HepG2 (cell line): Measurements from ENCODE around the gene PHACTR1. TPM values are rescaled to one million over a fixed set of nuclear protein-coding genes. Genes with fewer than 3 reads are reported as not detected.

Experiments
- ATAC-seq: fragments of 200-7000 bp; cut with Tn5 transposase; 3 replicates; pipeline ENCODE4 v1.9.1; 2020; ENCODE audit warnings: mild to moderate bottlenecking, moderate library complexity
- BruUV-seq: library from RNA; stranded (reverse); fragments of 400-500 nt; replicated peaks from 2 replicates; lab custom pipeline; 2021; lab: Mats Ljungman, UMichigan
- CTCF ChIA-PET: fragments of 300-600 bp; formaldehyde crosslinking; extraction: SDS; loops from one replicate; lab custom pipeline; 2021; ENCODE audit warnings: low total read pairs, inconsistent platforms, low intra/inter-chr PET ratio; lab: Yijun Ruan, JAX
- POLR2A ChIA-PET: fragments of 350-600 bp; sonication (Branson Sonifier 250); formaldehyde crosslinking; loops from one replicate; lab custom pipeline; 2020; ENCODE audit warnings: antibody characterized with exemption, inconsistent platforms; lab: Yijun Ruan, JAX
- DNase-seq: peaks from one replicate; pipeline ENCODE4 v3.0.0-alpha.2; 2015; ENCODE audit warnings: low spot score
- FAIRE-seq: peaks from 3 replicates; lab custom pipeline; 2011; peaks lifted over from hg19 to GRCh38; lab: Jason Lieb, UNC
- H2AFZ ChIP-seq: one replicate; pipeline ENCODE4 v1.6.1; 2011; ENCODE audit warnings: low read length, inconsistent platforms
- H3K27ac ChIP-seq: fragments of 300-600 bp; 3 replicates; pipeline ENCODE4 v1.8.0; 2011; ENCODE audit warnings: mixed run types, mild to moderate bottlenecking, mixed read lengths, low read length, inconsistent platforms; ENCODE audit not compliant: insufficient read depth; ENCODE audit errors: extremely low read length
- H3K27me3 ChIP-seq, 2 experiments: fragments of 200-600 bp in 1 of 2; 2 replicates in 1 of 2; 3 replicates in 1 of 2; pipeline versions ENCODE4 v1.6.0 to v1.8.0; 2011; ENCODE audit warnings: low read length in 2 of 2, mild to moderate bottlenecking in 2 of 2, moderate library complexity in 2 of 2, inconsistent platforms in 1 of 2; ENCODE audit not compliant: insufficient read depth in 2 of 2, control insufficient read depth in 1 of 2
- H3K36me3 ChIP-seq, 2 experiments: fragments of 200-600 bp in 1 of 2; replicated peaks in 1 of 2; 2 replicates in 1 of 2; 3 replicates in 1 of 2; pipeline versions ENCODE4 v1.5.1 to v1.8.0; 2011; ENCODE audit warnings: low read length in 2 of 2, inconsistent platforms in 1 of 2; ENCODE audit not compliant: insufficient read depth in 2 of 2, control insufficient read depth in 1 of 2
- H3K4me1 ChIP-seq: 2 replicates; pipeline ENCODE4 v1.5.1; 2012; ENCODE audit warnings: low read length, inconsistent platforms; ENCODE audit not compliant: insufficient read depth
- H3K4me2 ChIP-seq: 2 replicates; pipeline ENCODE4 v1.6.0; 2011; ENCODE audit warnings: low read depth, low read length, inconsistent platforms
- H3K4me3 ChIP-seq, 3 experiments: fragments of 200-600 bp in 1 of 3; sonication (generic), shearing (Covaris generic) in 1 of 3; replicated peaks in 1 of 3; 2 replicates each; pipeline ENCODE4 v1.5.1; 2011 to 2016; ENCODE audit warnings: low read length in 3 of 3, inconsistent platforms in 2 of 3, low read depth in 2 of 3, mild to moderate bottlenecking in 2 of 3, control low read depth in 1 of 3, mixed read lengths in 1 of 3; ENCODE audit not compliant: insufficient read depth in 1 of 3
- H3K79me2 ChIP-seq: one replicate; pipeline ENCODE4 v1.6.1; 2011; ENCODE audit warnings: low read length, inconsistent platforms; ENCODE audit not compliant: insufficient read depth
- H3K9ac ChIP-seq: 2 replicates; pipeline ENCODE4 v1.6.0; 2011; ENCODE audit warnings: mild to moderate bottlenecking, low read depth, low read length, inconsistent platforms; ENCODE audit not compliant: insufficient read depth
- H3K9me3 ChIP-seq: 2 replicates; pipeline ENCODE4 v1.5.1; 2012; ENCODE audit warnings: mild to moderate bottlenecking, low read length
- H4K20me1 ChIP-seq: 2 replicates; pipeline ENCODE4 v1.6.0; 2011; ENCODE audit warnings: inconsistent platforms, mild to moderate bottlenecking, low read length, moderate library complexity; ENCODE audit not compliant: insufficient read depth
- ETV6 ChIP-seq: sonication (generic); formaldehyde crosslinking; conservative IDR thresholded peaks from 2 replicates; pipeline ENCODE4 v1.4.0; 2020; ENCODE audit warnings: missing genetic modification reagents
- JUND ChIP-seq: sonication (generic); formaldehyde crosslinking; IDR thresholded peaks from 2 replicates; pipeline ENCODE4 v1.8.0; 2022; ENCODE audit warnings: mild to moderate bottlenecking, missing genetic modification reagents
- KDM4B ChIP-seq: sonication (generic); formaldehyde crosslinking; IDR thresholded peaks from 2 replicates; pipeline ENCODE4 v1.4.0; 2020; ENCODE audit warnings: missing genetic modification reagents
- NR2C2 ChIP-seq: sonication (generic); formaldehyde crosslinking; IDR thresholded peaks from 2 replicates; pipeline ENCODE4 v1.4.0; 2020; ENCODE audit warnings: missing genetic modification reagents, mild to moderate bottlenecking, moderate library complexity, borderline replicate concordance
- SETDB1 ChIP-seq: sonication (generic); formaldehyde crosslinking; IDR thresholded peaks from 2 replicates; pipeline ENCODE4 v1.5.1; 2020; ENCODE audit warnings: missing genetic modification reagents, mild to moderate bottlenecking, borderline replicate concordance
- SNAI1 ChIP-seq: sonication (generic); formaldehyde crosslinking; IDR thresholded peaks from 2 replicates; pipeline ENCODE4 v1.5.0; 2020; ENCODE audit warnings: mild to moderate bottlenecking, missing genetic modification reagents, borderline replicate concordance
- SNAPC2 ChIP-seq: sonication (generic); formaldehyde crosslinking; IDR thresholded peaks from 2 replicates; pipeline ENCODE4 v1.8.1; 2022; ENCODE audit warnings: mild to moderate bottlenecking, missing genetic modification reagents
- TARDBP ChIP-seq: sonication (generic); formaldehyde crosslinking; IDR thresholded peaks from 2 replicates; pipeline ENCODE4 v1.8.0; 2022; ENCODE audit warnings: mild to moderate bottlenecking, missing genetic modification reagents
- TBX2 ChIP-seq: sonication (generic); formaldehyde crosslinking; IDR thresholded peaks from 2 replicates; pipeline ENCODE4 v1.5.0; 2020; ENCODE audit warnings: missing genetic modification reagents, mild to moderate bottlenecking, borderline replicate concordance
- TEAD2 ChIP-seq: sonication (generic); formaldehyde crosslinking; IDR thresholded peaks from 2 replicates; pipeline ENCODE4 v1.9.0; 2021; ENCODE audit warnings: missing genetic modification reagents
- ZBTB21 ChIP-seq: sonication (generic); formaldehyde crosslinking; IDR thresholded peaks from 2 replicates; pipeline ENCODE4 v1.4.0; 2020; ENCODE audit warnings: missing genetic modification reagents
- ZBTB8A ChIP-seq: sonication (generic); formaldehyde crosslinking; IDR thresholded peaks from 2 replicates; pipeline ENCODE4 v1.4.0; 2020; ENCODE audit warnings: mild to moderate bottlenecking, low read depth, missing genetic modification reagents, borderline replicate concordance
- ZFX ChIP-seq: sonication (generic); formaldehyde crosslinking; IDR thresholded peaks from 2 replicates; pipeline ENCODE4 v1.4.0; 2020; ENCODE audit warnings: mild to moderate bottlenecking, low read depth, missing genetic modification reagents, moderate library complexity
- ZKSCAN1 ChIP-seq: fragments of 150-350 bp; IDR thresholded peaks from 2 replicates; pipeline ENCODE4 v1.6.1; 2014; ENCODE audit warnings: low read length
- ZNF3 ChIP-seq: IDR thresholded peaks from 2 replicates; pipeline ENCODE4 v1.7.0; 2017; ENCODE audit warnings: inconsistent platforms
- ZNF33B ChIP-seq: sonication (generic); formaldehyde crosslinking; IDR thresholded peaks from 2 replicates; pipeline ENCODE4 v1.5.1; 2020; ENCODE audit warnings: mild to moderate bottlenecking, missing genetic modification reagents
- ZNF674 ChIP-seq: sonication (generic); formaldehyde crosslinking; IDR thresholded peaks from 2 replicates; pipeline ENCODE4 v1.5.0; 2020; ENCODE audit warnings: low read depth, mild to moderate bottlenecking, missing genetic modification reagents
- ZNF792 ChIP-seq: IDR thresholded peaks from 2 replicates; pipeline ENCODE4 v1.6.1; 2016
- WGBS: methylation state at CpG from one replicate; pipeline ENCODE4 v1.1.6; 2017; ENCODE audit warnings: low lambda C conversion rate; 5-methylcytosine and 5-hydroxymethylcytosine counted together
- in situ Hi-C: cut with HindIII; loops from 2 replicates; pipeline ENCODE4 v1.10.0; 2017; ENCODE audit warnings: low pct_unique_long_range_greater_than_20kb; ENCODE audit not compliant: extremely low pct_ligation_motif_present
- intact Hi-C: fragments of 100-400 bp; cut with micrococcal nuclease; formaldehyde crosslinking; loops from one replicate; pipeline ENCODE4 v1.10.0; 2022; ENCODE audit not compliant: unreplicated experiment
- polyA plus RNA-seq, 8 experiments: library from polyadenylated mRNA; depleted of rRNA in 3 of 8; stranded (reverse) in 7 of 8; unstranded in 1 of 8; fragments of >200 nt; fragmentation: Illumina TruSeq in 4 of 8; extraction: Trizol in 4 of 8; gene quantifications; 2 replicates each; pipeline versions ENCODE4 v1.2.1 to v1.2.3, GENCODE V29; 2011 to 2016; ENCODE audit warnings: low read depth in 4 of 8, missing spikeins in 1 of 8, mixed read lengths in 1 of 8; ENCODE audit not compliant: insufficient read depth in 1 of 8
- total RNA-seq, 5 experiments: library from RNA; depleted of rRNA; stranded (reverse); fragments of >200 nt; fragmentation: Illumina TruSeq; extraction: Trizol; gene quantifications; 2 replicates each; pipeline ENCODE4 v1.2.3, GENCODE V29; 2016; ENCODE audit warnings: low read depth in 1 of 5
- TF ChIP-seq, protein P1 (sequence below): sonication (generic); formaldehyde crosslinking; IDR thresholded peaks from 2 replicates; pipeline ENCODE4 v1.4.0; 2020; ENCODE audit warnings: mild to moderate bottlenecking, missing genetic modification reagents
- TF ChIP-seq, protein P2 (sequence below): sonication (generic); formaldehyde crosslinking; IDR thresholded peaks from 2 replicates; pipeline ENCODE4 v1.8.1; 2023; ENCODE audit warnings: mild to moderate bottlenecking, inconsistent platforms, moderate library complexity, missing genetic modification reagents, borderline replicate concordance

The PHACTR1 gene
- total and polyA plus RNA-seq, 2 of the 13 experiments (the other 11 are each of a cell fraction or from before 2014, with no cell fraction given), result 0.09 TPM; not detected in 1

DNA sequence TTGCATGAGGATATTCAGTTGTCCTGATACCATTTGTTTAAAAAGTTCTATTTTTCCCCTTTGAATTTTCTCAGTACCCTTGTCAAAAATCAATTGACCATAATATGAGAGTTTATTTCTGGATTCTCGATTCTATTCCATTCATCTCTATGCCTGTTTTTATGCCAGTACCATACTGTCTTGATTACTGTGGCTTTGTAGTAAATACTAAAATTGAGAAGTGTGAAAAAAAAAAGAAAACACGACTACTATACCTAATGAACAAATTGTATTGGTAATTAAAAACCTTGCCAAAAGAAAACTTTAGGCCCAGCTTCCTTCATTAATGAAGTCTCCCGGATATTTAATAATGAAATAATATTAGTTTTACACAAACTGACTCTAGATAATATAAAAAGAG lies 426.0 kb downstream of the PHACTR1 start:
- WGBS, result 3% methylated on average over 3 of the region's 3 CpGs

More for the DNA sequence above, 426.0 kb downstream of the PHACTR1 start:
- FAIRE-seq, result no peak
- H3K36me3 ChIP-seq, result no peaks in the 10 kb centered on the region
- TF ChIP-seq KDM4B, result no peak
- TF ChIP-seq NR2C2 (CRISPR knock-in tag), result no peak
- TF ChIP-seq, protein P1, sequence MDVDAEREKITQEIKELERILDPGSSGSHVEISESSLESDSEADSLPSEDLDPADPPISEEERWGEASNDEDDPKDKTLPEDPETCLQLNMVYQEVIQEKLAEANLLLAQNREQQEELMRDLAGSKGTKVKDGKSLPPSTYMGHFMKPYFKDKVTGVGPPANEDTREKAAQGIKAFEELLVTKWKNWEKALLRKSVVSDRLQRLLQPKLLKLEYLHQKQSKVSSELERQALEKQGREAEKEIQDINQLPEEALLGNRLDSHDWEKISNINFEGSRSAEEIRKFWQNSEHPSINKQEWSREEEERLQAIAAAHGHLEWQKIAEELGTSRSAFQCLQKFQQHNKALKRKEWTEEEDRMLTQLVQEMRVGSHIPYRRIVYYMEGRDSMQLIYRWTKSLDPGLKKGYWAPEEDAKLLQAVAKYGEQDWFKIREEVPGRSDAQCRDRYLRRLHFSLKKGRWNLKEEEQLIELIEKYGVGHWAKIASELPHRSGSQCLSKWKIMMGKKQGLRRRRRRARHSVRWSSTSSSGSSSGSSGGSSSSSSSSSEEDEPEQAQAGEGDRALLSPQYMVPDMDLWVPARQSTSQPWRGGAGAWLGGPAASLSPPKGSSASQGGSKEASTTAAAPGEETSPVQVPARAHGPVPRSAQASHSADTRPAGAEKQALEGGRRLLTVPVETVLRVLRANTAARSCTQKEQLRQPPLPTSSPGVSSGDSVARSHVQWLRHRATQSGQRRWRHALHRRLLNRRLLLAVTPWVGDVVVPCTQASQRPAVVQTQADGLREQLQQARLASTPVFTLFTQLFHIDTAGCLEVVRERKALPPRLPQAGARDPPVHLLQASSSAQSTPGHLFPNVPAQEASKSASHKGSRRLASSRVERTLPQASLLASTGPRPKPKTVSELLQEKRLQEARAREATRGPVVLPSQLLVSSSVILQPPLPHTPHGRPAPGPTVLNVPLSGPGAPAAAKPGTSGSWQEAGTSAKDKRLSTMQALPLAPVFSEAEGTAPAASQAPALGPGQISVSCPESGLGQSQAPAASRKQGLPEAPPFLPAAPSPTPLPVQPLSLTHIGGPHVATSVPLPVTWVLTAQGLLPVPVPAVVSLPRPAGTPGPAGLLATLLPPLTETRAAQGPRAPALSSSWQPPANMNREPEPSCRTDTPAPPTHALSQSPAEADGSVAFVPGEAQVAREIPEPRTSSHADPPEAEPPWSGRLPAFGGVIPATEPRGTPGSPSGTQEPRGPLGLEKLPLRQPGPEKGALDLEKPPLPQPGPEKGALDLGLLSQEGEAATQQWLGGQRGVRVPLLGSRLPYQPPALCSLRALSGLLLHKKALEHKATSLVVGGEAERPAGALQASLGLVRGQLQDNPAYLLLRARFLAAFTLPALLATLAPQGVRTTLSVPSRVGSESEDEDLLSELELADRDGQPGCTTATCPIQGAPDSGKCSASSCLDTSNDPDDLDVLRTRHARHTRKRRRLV (CRISPR knock-in tag), result no peak
- no peak for TF ChIP-seq ETV6 (CRISPR knock-in tag)
- TF ChIP-seq TARDBP, result no peak
- no peak for TF ChIP-seq ZNF792 (CRISPR knock-in tag)
- TF ChIP-seq TBX2 (CRISPR knock-in tag), result no peak
- TF ChIP-seq ZFX (CRISPR knock-in tag), result no peak
- no peak for TF ChIP-seq SETDB1 (CRISPR knock-in tag)
- TF ChIP-seq ZKSCAN1, result no peak
- no peak for TF ChIP-seq SNAI1
- no peak for TF ChIP-seq ZNF33B (CRISPR knock-in tag)
- no peak for TF ChIP-seq ZBTB21
- TF ChIP-seq ZNF3 (CRISPR knock-in tag), result no peak
- no peak for TF ChIP-seq TEAD2
- TF ChIP-seq ZNF674 (CRISPR knock-in tag), result no peak
- TF ChIP-seq, protein P2, sequence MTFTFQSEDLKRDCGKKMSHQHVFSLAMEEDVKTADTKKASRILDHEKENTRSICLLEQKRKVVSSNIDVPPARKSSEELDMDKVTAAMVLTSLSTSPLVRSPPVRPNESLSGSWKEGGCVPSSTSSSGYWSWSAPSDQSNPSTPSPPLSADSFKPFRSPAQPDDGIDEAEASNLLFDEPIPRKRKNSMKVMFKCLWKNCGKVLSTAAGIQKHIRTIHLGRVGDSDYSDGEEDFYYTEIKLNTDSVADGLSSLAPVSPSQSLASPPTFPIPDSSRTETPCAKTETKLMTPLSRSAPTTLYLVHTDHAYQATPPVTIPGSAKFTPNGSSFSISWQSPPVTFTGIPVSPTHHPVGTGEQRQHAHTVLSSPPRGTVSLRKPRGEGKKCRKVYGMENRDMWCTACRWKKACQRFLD (CRISPR knock-in tag), result no peak
- no peak for TF ChIP-seq SNAPC2
- no peak for TF ChIP-seq ZBTB8A (CRISPR knock-in tag)
- no peak for TF ChIP-seq JUND (CRISPR knock-in tag)
- TF ChIP-seq, all 625 proteins: peak for 0
- peaks cover 0 to 9% of the 10 kb centered on the region in 2 experiments; a peak in 1 of 5 replicates for H3K27me3 ChIP-seq
- H3K9ac ChIP-seq, result no peak overlapping the region
- DNase-seq, result no peak
- BruUV-seq, result no TSS peak
- intact Hi-C loops, result no loop called here
- H3K9me3 ChIP-seq, result no peaks in the 10 kb centered on the region
- ChIA-PET CTCF (no interaction called here), POLR2A (no interaction called here)
- in situ Hi-C loops, result no loop called here
- H4K20me1 ChIP-seq, result no peaks in the 10 kb centered on the region
- H3K4me3 ChIP-seq, result no peak overlapping the region
- no peak overlapping the region for H3K4me2 ChIP-seq
- no peak overlapping the region for H2AFZ ChIP-seq
- H3K79me2 ChIP-seq, result no peaks in the 10 kb centered on the region
- no peaks in the 10 kb centered on the region for H3K4me1 ChIP-seq
- ATAC-seq, result no peak
- H3K27ac ChIP-seq, result no peak overlapping the region
